HG02759 (cell line): ENCODE data around the gene RRAS.

Source experiments
- ATAC-seq: cut with Tn5 transposase; IDR thresholded peaks from one replicate; pipeline ENCODE4 v1.9.1; 2021; ENCODE audit warnings: mild to moderate bottlenecking, moderate library complexity; ENCODE audit not compliant: unreplicated experiment

RRAS gene

DNA sequence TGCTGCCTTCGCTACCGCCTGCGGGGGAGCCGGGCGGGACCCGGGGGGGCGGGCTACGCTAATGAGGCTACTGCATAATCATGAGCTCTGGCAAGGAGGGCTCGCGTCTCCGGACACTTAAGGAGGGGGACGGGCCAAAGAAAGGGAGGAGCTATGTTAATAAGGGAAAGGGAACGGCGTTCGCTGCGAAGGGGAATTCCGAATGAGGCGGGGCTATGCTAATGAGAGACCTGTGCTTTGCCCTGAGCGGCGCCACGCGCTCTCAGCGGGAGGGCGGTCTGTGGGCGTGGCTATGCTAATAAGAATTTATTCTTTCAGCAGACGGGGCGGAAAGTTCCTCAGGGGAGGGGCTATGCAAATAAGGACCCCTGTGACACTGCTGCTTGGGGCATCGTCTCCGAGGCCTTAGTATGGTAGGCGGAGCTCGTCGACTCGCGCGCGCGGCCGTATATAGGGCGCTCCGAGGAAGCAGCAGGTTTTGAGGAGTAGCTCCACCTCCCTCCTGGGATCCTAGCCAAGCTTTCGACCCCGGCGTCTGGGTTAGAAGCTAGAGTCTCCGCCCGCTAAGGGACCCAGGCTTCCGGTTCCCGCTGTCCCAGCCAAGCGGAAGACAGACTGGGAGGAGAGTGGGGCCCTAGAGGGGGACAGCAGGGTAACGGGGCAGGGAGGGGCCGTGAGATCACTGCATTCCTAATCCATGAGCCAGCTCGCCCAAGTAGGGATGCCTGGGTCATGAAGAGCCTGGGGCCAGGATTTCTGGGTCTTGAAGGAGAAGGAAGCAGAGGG is at the start of gene RRAS:
Gene RRAS, minus strand, starts transcription at position 31 of the 786 bp plus-strand sequence. CDS start 45 bp downstream, outside the sequence.
- ATAC-seq: peak; percentile 65

DNA sequence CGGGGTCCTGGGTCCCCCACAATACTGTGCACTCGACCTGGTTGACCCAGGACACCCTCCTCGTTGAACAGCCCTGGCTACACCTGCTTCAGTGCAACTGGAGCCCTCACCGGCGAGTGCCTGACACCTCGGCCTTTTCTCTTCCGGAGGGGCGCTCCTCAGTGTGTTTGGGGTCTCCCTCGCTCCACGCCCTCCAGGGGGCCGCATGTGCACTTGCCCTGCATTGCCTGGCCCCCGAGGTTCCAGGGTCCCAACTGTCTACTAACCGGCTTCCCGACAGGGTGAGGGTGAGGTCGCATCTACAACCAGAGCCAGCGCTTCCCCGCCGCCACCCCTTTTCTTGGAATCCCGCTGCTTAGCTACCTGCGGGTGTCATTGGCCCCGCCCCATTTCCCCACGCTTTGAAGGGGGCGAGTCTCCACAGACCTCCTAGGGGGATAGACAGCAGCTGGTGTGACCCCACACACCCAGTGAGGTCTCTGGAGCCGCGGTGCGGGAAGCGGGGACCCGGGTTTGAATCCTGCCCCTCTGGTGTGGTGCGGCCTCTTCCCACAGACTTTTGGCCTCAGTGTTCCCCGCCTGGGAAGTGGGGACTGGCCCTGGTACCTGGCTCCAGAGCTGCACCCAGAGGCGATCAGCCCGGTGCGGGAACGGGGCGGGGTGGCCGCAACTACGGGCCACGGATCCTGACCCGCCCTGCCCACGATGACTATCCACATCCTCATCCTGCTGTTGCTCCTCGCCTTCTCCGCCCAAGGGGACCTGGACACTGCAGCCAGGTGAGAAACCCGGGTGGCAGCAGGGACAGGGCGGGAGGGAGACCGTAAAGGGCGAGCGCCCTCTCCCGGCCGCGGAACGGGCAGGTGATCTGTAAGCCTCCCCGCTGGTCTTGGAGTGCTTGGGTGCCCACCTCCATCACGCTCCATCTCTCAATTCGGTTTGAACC is 49.5 kb upstream of the RRAS start, which contains the start of gene ADM5:
Gene ADM5, plus strand, starts transcription at position 462 of the 946 bp plus-strand sequence. Its CDS starts 244 bp downstream, at position 706.
- no peak for ATAC-seq

DNA sequence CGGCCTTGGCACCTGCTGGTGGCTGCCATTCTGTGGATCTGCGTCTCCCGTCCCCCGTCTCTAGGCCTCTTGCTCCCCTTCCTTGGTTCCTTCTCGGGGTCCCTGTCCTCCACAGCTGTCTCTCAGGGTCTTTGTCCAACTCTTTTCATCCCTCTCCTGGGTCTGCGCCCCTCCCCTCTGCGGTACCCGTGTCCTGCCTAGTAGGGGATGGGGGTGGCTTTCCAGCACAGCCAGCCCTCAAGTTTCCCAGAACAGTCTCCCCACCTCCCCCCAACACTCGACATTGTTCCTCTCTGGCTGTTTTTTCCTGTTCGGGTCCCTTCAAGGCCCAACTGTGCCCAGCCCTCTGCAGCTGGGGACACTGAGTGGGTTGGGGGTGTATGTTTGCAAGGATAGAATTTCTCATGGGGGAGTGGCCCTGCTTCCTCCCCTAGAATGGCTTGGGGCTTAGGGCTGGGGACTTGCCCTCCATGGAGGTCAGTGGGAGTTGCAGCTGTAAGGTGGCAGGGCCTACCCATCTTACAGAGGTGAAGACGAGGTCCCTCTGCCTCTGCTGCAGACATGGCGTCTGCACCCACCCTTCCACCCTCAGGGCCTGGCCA is 48.7 kb upstream of the RRAS start:
- ATAC-seq: no peak

DNA sequence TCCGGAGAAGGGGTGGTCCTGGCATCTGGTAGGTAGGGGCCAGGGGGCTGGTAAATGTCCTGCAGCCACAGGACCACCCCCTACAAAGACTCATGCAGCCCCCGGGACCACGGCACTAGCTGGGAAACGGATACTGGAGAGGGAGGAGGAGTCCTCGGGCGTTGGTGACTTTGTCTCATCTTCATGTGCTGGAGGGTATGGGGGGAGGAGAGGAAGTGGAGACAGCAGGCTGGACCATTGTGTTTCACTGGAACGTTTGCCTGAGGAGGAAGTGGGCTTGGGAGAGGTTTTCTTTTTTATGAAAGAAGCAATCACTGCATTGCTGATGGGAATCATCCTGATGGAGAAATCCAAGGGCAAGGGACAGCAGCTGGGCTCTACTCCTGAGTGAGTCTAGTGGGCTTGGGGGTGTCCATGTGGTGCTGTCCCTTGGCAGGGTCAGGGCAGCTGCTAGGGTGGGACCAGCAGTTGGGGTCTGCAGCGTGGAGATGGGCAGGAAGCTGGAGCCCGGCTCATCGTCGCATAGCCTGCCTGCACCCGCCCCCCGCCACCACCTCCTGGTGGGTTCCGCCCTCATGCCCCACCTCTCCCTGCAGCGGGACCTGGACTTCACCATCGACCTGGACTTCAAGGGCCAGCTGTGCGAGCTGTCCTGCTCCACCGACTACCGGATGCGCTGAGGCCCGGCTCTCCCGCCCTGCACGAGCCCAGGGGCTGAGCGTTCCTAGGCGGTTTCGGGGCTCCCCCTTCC is 47.8 kb upstream of the RRAS start:
- no peak for ATAC-seq

DNA sequence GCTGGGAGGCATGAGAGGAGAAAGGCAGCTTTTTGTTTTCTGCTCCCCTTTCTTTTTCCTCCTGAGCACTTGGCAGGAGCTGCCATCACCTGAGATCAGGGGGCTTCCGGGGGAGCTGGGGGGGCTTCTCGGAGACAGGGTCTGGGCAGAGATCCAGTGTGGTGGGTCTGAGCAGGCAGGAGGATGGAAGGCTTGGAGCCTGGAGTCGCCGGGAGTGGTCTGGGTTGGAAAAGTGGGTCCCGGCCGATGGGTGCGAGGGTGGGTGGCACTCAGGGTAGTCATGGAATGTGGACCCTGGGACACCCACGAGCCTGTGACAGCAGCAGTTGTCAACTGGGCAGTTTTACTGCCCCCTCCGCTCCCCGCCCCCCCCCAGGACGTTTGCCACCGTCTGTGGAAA is 47.2 kb upstream of the RRAS start:
- no peak for ATAC-seq

DNA sequence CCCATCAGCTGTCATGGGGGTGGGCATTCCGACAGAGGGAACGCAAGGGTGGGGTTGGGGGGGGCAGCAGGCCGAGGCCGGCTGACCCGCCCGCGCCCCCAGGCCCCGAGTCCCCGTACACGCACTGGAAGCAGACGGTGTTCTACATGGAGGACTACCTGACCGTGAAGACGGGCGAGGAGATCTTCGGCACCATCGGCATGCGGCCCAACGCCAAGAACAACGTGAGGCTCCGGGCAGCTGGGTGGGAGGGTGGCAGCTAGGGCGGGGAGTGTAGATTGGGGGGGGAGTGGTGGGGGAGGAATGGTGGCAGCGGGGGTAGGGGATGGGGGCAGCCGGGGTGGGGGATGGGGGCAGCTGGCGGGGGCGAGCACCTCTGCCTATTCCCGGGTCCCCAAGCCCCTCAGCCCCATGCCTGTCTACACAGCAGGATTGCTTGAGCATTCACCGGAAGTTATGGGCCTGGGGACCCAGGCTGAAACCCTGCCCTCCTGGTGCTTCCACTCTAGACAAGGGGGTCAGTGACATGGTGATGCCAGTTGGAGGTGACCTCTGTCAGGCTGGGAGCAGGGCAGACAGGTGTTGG is 46.7 kb upstream of the RRAS start:
- ATAC-seq: no peak

DNA sequence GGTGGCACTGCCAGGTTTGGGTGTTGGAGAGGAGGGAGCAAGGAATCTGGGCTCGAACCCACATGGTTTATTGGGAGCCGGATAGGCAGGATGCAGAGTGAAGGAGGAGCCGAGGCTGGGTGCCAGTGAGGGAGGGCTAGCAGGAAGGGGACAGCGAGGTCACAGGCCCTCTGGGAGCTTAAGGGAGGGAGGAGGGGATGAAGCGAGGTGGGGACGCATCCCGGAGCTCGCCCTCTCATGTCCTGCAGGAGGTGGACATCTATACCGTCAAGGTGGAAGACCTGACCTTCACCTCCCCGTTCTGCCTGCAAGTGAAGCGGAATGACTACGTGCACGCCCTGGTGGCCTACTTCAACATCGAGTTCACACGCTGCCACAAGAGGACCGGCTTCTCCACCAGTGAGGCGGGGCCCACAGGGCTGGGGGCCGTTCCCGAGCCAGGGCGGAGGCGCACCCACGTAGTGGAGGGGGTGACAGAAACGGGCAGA is 45.9 kb upstream of the RRAS start:
- no peak for ATAC-seq

DNA sequence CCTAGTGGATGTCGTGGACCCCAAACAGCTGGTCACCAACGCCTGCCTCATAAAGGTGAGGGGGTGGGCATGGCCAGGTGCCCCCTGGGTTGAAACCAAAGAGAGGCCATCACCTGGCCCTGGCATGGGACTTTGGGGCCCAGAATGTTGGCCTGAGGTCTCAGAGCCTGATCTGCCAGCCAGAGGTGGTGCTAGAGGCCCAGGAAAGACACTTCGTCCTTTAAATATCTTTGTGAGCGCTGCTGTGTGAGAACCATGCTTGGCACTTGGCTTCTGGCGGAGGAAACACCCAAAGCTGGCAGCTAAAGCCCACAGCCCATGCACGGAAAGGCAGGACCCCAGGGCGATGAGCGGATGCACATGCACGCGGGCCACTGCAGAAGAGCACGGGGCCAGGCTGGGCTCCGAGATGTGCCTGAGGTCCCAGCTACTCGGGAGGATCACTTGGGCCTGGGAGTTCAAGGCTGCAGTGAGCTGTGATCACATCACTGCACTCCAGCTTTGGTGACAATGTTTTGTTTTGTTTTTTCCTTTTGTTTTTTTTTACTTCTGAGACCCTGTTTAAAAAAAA is 45.1 kb upstream of the RRAS start:
- no peak for ATAC-seq

DNA sequence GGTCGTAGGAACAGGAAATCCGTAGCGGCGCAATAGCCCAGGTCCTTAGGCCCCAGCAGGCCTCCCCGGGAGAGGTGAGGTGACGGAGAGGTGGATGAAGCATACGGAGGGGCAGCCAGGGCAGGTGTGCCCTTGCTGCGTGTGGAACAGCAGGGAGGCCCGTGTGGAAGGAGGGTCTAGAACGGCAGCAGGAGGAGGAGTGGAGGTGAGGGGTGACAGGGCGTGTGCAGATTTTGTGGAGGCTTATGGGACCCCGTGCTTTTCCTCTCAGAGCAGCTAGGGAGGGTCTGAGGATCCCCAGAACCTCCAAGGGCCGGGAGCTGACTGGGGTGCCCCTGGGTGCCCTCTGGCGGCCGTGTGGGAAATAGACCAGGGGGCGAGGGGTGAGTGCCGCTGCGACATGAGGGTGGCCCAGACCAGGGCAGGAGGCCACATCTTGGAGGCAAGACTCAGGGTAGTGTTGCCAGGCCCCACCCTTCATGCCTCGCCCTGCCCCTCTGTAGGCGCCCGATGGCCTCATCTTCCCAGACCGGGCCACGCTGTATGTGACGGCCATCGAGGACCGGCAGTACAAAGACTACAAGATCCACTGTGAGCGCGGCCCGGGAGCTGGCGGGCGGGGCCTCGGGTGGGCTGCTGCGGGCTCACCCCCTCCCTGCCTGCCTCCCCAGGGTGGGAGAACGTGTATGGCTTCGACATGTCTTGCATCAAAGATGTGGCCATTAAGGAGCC is 44.5 kb upstream of the RRAS start:
- ATAC-seq: no peak

DNA sequence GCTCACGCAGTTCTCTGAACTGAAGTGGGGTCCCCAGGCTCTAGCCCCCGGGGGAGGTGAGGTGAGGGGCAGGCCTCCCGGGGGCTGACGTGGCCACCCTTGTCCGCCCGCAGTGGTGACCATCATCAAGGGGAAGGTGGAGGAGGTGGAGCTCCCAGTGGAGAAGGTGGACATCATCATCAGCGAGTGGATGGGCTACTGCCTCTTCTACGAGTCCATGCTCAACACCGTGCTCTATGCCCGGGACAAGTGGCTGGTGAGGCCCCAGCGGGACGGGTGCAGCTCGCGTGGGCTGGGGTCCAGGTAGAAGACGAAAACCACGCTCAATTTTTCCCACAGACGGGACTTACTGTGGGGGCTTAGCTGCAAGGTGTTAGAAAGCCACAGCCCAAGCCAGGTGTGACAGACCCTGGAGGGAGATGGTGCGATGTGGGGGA is 43.9 kb upstream of the RRAS start:
- no peak for ATAC-seq

DNA sequence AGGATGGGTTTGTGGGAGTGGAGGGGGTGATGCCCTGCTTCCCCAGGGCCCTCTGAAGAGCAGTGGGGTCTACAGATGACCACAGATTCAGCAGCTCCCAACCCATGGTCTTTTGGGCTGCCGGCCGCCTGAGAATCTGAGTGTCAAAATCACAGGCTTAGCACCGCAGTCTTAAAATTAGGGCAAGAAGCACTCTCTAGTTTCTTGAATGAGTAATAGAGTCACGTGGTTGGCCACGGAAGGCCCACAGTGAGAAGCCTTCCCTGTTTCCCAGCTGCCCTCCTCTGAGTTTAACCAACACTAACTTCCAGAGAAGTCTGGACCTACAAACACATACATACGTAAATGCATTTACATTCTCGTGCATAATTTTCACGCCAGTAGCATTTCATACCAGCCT is 42.3 kb upstream of the RRAS start:
- ATAC-seq: no peak

DNA sequence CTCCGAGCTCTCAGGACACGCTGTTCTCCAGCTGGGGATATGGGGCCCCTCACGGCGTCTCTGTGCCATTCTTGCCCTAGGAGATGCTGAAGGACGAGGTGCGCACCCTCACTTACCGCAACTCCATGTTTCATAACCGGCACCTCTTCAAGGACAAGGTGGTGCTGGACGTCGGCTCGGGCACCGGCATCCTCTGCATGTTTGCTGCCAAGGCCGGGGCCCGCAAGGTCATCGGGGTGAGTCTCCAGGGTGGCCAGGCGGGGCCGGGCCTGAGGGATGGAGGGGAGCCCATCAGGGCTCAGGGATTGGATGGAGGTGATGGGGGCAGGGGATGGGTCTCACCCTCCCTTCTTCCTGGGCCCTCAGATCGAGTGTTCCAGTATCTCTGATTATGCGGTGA is 41.9 kb upstream of the RRAS start:
- no peak for ATAC-seq

DNA sequence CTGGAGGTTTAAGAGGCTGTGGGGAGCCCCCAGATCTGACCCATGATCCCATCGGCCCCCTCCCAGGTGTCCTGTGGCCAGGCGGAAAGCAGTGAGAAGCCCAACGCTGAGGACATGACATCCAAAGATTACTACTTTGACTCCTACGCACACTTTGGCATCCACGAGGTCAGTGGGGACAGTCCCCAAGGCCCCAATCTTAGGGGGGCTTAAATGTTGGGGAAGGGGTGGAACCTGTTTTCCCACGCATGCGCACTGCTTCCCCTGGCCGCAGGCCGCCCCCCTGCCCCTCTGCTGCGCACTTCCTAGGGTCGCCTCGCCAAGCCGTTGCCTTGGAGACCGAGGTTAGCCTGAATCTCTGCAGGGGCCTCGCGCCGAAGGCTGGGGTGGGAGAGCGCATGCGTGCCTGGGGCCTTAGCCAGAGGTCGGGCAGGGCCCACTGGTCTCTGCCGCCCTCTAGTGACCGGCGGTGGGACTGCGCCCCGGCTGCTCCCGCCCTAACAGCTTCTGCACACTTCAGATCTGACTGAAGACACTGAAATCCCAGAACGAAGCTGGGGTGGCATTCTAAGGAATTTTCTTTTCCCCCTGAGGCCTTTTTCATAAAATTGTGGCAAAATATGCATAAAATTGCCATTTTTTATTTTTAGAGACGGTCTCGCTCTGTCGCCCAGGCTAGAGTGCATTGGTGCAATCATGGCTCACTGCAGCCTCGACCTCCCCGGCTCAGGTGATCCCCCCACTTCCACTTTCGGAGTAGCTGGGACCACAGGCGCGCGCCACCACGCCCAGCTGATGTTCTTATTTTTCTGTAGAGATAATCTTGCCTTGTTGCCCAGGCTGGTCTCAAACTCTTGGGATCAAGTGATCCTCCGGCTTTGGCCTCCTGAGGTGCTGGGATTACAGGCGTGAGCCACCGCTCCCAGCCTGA is 40.7 kb upstream of the RRAS start:
- peak; percentile 18 for ATAC-seq

DNA sequence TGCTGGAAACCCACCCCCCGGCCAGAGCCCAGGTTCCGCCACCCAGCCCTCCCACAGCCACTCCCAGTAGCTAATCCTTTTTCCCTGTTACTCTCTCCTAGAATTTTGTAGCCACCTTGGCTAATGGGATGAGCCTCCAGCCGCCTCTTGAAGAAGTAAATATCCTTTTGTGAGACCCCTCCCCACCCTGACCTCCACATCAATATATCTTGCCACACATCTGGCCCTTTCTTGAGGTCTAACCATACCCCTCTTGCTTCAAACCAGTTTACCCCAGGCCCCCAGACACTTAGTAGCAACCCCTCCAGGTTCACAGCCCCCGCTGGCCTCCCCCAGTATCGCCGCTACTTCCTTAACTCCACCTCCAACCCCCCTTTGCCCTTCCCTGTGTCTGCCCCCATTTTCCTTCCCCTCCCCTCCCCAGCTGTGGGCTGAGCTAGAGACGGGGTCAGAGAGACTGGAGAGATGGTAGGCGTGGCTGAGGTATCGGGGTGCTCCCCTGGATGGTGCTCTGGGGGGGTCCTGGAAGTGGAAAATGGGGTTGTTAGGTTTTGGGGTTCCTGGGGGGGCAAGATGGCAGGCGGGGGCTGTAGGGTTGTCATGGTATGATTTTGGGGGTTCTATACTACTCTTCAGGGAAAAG is 39.9 kb upstream of the RRAS start:
- ATAC-seq: no peak

DNA sequence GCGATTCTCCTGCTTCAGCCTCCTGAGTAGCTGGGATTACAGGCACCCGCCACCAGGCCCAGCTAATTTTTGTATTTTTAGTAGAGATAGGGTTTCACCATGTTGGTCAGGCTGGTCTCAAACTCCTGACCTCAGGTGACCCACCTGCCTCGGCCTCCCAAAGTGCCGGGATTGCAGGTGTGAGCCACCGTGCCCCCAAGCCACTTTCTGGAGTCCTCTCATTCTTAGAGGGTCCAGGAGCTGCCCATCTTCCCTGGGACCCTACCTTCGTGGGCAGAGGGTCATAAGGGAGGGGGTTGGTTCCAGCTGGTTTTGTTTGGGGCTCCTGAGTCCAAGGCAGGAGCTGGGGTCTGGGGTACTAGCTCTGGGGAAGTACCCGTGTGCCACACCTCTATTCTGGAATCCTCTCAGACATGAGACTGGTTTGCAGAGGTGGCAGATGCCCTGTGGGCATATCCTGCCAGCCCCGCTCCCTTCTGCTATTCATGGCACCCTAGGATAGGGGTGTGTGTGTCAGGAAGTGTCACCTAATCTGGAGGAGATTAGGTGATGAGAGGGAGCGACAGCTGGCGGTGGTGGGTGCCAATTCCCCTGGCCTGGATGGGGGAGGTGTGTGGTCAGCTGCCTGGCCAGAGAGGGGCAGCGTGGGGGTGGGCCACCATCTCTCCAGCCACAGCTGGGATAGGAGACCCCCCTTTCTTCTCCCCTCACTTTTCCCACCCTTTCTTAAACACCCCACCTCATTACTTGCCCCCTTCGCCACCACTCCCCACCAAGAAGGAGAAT is 39.2 kb upstream of the RRAS start:
- ATAC-seq: no peak

DNA sequence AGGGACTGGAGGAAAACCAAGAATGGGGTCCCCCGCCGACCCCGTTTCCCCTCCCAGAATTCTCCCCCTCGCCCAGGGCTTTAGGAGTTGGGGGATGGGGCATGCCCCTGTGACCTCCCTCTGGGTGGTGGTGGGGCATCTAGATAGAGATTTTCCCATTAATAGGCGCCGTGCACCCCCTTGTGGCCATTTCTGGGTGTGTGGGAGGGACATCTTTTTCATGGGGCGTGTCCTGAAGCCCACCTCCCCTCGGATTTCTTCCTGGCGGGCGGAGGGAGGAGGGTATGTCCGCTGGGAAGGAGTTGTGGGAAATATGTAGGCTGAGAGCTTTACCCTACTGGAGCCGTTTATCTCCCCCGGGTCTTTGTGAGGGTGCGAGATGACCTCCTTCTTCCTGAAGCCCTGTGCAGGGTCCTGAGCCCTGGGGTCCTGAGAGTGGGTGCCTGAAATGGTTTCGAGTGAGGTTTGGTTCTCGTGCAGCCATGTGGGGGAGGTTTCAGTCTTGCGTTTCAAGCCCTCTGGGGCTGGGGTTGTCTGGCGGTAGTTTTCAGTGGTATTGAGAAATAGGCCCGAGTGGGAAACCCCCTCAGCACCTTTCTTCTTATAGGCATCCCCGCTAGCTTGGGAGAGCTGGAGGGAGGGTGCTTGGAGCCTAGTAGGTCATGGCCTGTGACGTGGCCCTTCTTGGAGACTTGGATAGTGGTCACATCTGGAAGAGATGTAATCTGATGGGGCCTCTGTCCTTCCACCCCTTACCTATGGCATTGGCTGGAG is 38.1 kb upstream of the RRAS start:
- ATAC-seq: no peak
